Motor neuron (in vitro differentiated cells): ENCODE measurements around the gene MAGEA2B. TPM values are rescaled to one million over a fixed set of nuclear protein-coding genes. Genes with fewer than 3 reads are reported as not detected.
"Not testable (repeated sequence)": the region's sequence is repeated elsewhere in the genome, so short reads cannot be mapped to it uniquely, and the experiment has no call there.

ENCODE experiments used
- ATAC-seq, 8 experiments: fragments of 200-7000 bp; cut with Tn5 transposase; replicated peaks in 6 of 8; 2 replicates each; pipeline ENCODE4 v1.8.0; 2021; ENCODE audit warnings: mild to moderate bottlenecking in 8 of 8, moderate library complexity in 8 of 8
- H3K27ac ChIP-seq, 2 donors: fragments of 250-450 bp; sonication (Bioruptor Pico); 2 replicates each; pipeline ENCODE4 v1.9.0; 2021; ENCODE audit warnings: antibody characterized with exemption in 2 of 2, mild to moderate bottlenecking in 2 of 2, moderate library complexity in 1 of 2
- H3K4me1 ChIP-seq, 2 donors: fragments of 250-450 bp; sonication (Bioruptor Pico); replicated peaks in 1 of 2; 2 replicates each; pipeline ENCODE4 v1.6.1; 2021; ENCODE audit warnings: antibody characterized with exemption in 2 of 2, mild to moderate bottlenecking in 2 of 2, moderate library complexity in 1 of 2
- H3K4me3 ChIP-seq, 5 donors: fragments of 250-450 bp; sonication (Bioruptor Pico); 2 replicates each; pipeline ENCODE4 v1.9.0; 2021; ENCODE audit warnings: antibody characterized with exemption in 5 of 5, mild to moderate bottlenecking in 5 of 5, moderate library complexity in 4 of 5
- WGBS, 10 experiments: fragments of 450-650 bp; shearing (Covaris generic); methylation state at CpG; one replicate each; pipeline ENCODE4 v1.0.0; 2022; 5-methylcytosine and 5-hydroxymethylcytosine counted together
- in situ Hi-C, 9 experiments: fragments of 400-800 bp; cut with MboI; loops; one replicate each; pipeline ENCODE4 v1.15.0; 2021; ENCODE audit warnings: low sequenced_read_pairs in 9 of 9, low pct_unique_long_range_greater_than_20kb in 2 of 9; ENCODE audit not compliant: unreplicated experiment in 9 of 9
- total RNA-seq, 8 experiments: library from RNA; unstranded; fragments of 300-600 nt; gene quantifications; 2 replicates each; pipeline versions ENCODE4 v1.2.3 to v1.2.4, GENCODE V29; 2022

MAGEA2B gene
- total RNA-seq, 8 experiments from 2014 or later = 0.38 to 3.6 (median 1.6) TPM; not detected in 4

DNA sequence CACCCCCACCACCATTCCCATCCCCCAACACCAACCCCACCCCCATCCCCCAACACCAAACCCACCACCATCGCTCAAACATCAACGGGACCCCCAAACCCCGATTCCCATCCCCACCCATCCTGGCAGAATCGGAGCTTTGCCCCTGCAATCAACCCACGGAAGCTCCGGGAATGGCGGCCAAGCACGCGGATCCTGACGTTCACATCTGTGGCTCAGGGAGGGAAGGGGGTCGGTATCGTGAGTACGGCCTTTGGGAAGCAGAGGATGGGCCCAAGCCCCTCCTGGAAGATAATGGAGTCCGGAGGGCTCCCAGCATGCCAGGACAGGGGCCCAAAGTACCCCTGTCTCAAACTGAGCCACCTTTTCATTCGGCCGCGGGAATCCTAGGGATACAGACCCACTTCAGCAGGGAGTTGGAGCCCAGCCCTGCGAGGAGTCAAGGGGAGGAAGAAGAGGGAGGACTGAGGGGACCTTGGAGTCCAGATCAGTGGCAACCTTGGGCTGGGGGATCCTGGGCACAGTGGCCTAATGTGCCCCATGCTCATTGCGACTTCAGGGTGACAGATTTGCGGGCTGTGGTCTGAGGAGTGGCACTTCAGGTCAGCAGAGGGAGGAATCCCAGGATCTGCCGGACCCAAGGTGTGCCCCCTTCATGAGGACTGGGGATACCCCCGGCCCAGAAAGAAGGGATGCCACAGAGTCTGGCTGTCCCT, 19.9 kb downstream of the MAGEA2B start:
- H3K27ac ChIP-seq, in situ Hi-C loops, ATAC-seq, H3K4me3 ChIP-seq, H3K4me1 ChIP-seq: not testable (repeated sequence)
- WGBS, 10 experiments = no CpG with 5 or more reads among the region's 22 CpGs

DNA sequence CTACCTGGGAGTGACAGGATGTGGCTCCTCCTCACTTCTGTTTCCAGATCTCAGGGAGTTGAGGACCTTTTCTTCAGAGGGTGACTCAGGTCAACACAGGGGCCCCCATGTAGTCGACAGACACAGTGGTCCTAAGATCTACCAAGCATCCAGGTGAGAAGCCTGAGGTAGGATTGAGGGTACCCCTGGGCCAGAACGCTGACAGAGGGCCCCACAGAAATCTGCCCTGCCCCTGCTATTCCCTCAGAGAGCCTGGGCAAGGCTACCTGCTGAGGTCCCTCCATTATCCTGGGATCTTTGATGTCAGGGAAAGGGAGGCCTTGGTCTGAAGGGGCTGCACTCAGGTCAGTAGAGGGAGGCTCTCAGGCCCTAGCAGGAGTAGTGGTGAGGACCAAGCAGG, 20.7 kb downstream of the MAGEA2B start:
- no peak overlapping the region for H3K4me3 ChIP-seq
- WGBS, 10 experiments = 60% methylated on average over 1 of the region's 2 CpGs; no CpG with 5 or more reads in 9 of the 10 experiments
- ATAC-seq = no peak
- H3K27ac ChIP-seq = no peak overlapping the region
- no peaks in the 10 kb centered on the region for H3K4me1 ChIP-seq
- in situ Hi-C loops = no loop called here

- ATAC-seq = no peak
- 42% methylated on average over 6 of the region's 12 CpGs; no CpG with 5 or more reads in 9 of the 10 experiments for WGBS, 10 experiments
- in situ Hi-C loops = no loop called here
- no peaks in the 10 kb centered on the region for H3K4me1 ChIP-seq
- no peak overlapping the region for H3K4me3 ChIP-seq
- no peak overlapping the region for H3K27ac ChIP-seq
Measured at GRCh38 chrX:152735860-152736511, 21.6 kb downstream of the MAGEA2B start.

DNA sequence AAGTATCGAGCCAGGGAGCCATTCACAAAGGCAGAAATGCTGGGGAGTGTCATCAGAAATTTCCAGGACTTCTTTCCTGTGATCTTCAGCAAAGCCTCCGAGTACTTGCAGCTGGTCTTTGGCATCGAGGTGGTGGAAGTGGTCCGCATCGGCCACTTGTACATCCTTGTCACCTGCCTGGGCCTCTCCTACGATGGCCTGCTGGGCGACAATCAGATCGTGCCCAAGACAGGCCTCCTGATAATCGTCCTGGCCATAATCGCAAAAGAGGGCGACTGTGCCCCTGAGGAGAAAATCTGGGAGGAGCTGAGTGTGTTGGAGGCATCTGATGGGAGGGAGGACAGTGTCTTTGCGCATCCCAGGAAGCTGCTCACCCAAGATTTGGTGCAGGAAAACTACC, 22.1 kb downstream of the MAGEA2B start:
- 34% methylated on average over 6 of the region's 12 CpGs; no CpG with 5 or more reads in 9 of the 10 experiments for WGBS, 10 experiments
- in situ Hi-C loops, ATAC-seq, H3K27ac ChIP-seq, H3K4me3 ChIP-seq, H3K4me1 ChIP-seq: not testable (repeated sequence)

DNA sequence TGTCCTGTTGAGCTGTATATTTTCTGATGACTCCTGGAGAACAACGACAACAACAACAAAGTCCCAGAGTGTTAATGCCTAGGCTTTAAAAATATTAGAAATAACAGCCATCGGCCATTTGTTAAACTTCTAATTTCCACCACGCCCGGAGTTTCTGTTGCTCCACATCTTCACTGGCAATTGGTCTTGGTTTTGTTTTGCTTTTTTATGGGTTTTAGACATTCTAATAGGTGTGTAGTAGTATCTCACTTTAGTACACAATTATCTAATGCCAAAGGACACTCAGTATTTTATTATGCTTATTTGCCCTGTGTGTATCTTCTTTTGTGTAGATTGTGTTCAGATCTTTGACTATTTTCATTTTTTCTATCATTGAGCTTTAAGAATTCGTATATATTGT, 24.1 kb downstream of the MAGEA2B start:
- Histone ChIP-seq H3K4me3 (no peak overlapping the region), H3K27ac (no peak overlapping the region), H3K4me1 (no peaks in the 10 kb centered on the region)
- no peak for ATAC-seq
- in situ Hi-C loops = no loop called here
- 0 to 100% (median 36%) methylated on average over 1 to 5 of the region's 5 CpGs; no CpG with 5 or more reads in 4 of the 10 experiments for WGBS, 10 experiments

DNA sequence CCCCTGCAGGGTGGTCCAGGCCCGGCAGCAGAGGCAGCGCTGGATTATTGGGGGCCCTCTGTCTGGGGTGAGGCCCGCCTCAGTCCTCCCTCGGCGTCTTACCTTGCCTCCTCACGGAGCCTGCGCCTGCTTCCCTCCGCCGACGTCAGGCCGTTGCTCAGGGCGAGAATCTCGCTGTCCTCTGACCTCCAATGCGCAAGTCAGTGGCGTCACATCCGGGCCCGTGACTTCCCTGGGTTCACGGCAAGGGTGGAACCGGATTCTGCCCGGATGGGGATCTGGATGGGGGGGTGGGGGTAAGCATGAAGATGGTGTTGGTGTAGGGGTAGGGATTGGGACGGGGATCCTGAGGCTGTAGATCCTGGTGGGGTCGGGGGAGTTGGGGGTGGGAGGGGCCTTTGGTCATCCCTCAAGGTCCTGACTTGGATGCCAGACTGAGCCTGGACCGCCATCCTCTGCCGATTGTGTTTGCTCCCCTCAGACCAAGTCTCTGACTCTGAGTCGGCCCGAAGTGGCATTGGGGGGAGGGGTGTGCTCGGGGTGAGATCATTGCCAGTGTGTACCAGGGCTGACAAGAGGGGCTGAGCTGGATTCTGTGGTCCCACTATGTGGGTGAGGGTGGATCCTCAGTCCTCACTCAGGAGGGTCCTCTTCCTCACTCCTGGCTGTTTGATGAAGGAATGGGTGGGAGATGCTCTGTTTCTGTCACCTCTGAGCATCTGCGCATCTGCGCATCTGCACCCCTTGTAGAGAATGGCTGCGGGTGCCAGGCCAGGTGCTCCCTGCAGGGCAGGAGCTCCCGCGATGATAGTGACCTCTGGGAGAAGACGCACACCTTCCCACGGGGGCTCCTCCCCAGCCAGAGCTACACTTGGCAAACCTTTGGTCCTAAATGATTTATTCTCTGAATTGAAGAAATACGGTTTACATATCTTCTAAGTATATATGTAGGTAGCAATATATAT, 39.5 kb downstream of the MAGEA2B start, which contains the start of gene MAGEA2:
Gene MAGEA2, minus strand, starts transcription at position 157 of the 965 bp plus-strand sequence. CDS start 2,479 bp downstream, outside the sequence.
- peak in 1 of 8 experiments; percentile 62 for ATAC-seq
- H3K4me1 ChIP-seq, in situ Hi-C loops, H3K4me3 ChIP-seq, H3K27ac ChIP-seq: not testable (repeated sequence)
- no CpG with 5 or more reads among the region's 35 CpGs for WGBS, 10 experiments

DNA sequence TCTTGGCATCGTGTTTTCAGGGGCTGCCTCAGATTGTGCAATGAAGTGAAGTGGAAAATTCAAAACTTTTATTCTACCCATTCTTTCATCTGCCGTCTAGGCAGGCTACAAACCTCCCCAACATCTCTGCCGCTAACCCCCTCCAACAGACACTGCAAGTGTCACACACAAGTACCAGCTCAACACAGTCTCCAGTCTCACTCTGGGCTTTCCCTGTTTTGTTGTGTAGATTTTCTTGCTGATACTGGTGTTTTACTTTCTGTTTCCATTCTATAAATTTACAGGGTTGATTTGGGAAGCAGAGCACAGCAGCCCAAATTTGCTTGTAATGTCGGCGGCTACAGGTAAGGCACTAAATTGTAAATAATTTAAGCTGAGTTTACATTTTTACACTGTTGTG, 40.4 kb downstream of the MAGEA2B start:
- in situ Hi-C loops, ATAC-seq, H3K27ac ChIP-seq, H3K4me3 ChIP-seq, H3K4me1 ChIP-seq: not testable (repeated sequence)
- WGBS, 10 experiments = no CpG with 5 or more reads among the region's 5 CpGs

- in situ Hi-C loops, ATAC-seq, H3K4me3 ChIP-seq, H3K4me1 ChIP-seq, H3K27ac ChIP-seq: not testable (repeated sequence)
- WGBS, 10 experiments = no CpG with 5 or more reads among the region's 2 CpGs
Measured at GRCh38 chrX:152758918-152759317, 44.5 kb downstream of the MAGEA2B start, which contains the start of gene CSAG3. CSAG3 (plus strand) TSS chrX:152759218.

GRCh38 chrX:152759544-152759943, 45.1 kb downstream of the MAGEA2B start:
- WGBS, 10 experiments = no CpG with 5 or more reads among the region's 7 CpGs
- H3K27ac ChIP-seq, ATAC-seq, in situ Hi-C loops, H3K4me1 ChIP-seq, H3K4me3 ChIP-seq: not testable (repeated sequence)

GRCh38 chrX:152761582-152761981, 47.2 kb downstream of the MAGEA2B start:
- in situ Hi-C loops, H3K4me1 ChIP-seq, ATAC-seq, H3K27ac ChIP-seq, H3K4me3 ChIP-seq: not testable (repeated sequence)
- no CpG with 5 or more reads among the region's 7 CpGs for WGBS, 10 experiments

DNA sequence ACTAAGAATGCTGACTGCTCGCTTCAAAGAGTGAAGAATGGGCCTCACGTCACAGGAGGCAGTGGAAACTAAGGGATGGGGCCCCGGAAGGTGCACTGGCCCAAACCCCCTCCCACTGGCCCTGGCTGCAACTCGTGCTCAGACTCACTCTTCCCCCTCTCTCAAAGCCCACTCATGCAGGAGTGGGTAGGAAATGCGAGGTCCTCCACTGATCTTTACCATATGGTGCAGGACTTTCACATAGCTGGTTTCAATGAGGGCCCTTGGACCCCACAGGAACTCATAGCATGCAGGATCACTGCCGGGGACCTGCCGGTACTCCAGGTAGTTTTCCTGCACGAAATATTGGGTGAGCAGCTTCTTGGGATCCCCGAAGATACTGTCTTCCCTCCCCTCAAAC, 52.1 kb downstream of the MAGEA2B start:
- H3K27ac ChIP-seq, ATAC-seq, H3K4me1 ChIP-seq, in situ Hi-C loops, H3K4me3 ChIP-seq: not testable (repeated sequence)
- WGBS, 10 experiments = 14 to 79% (median 47%) methylated on average over 1 to 2 of the region's 9 CpGs; no CpG with 5 or more reads in 6 of the 10 experiments
